Thyroid gland (tissue), 4 donors: ENCODE measurements around the gene ZNF423.

Experiments
- POLR2A ChIP-seq, 2 donors: fragments of 450-650 bp; IDR thresholded peaks; one replicate each; pipeline ENCODE4 v1.6.1; 2017; ENCODE audit warnings: antibody characterized with exemption in 2 of 2, mild to moderate bottlenecking in 2 of 2, moderate library complexity in 1 of 2
- TF ChIP-seq, protein P1 (sequence below), 6 experiments: fragments of 200-600 bp in 3 of 6; fragments of 450-650 bp in 3 of 6; sonication (generic) in 3 of 6; IDR thresholded peaks; one replicate each; pipeline ENCODE4 v1.5.1; 2016 to 2019; ENCODE audit warnings: antibody characterized with exemption in 6 of 6, mild to moderate bottlenecking in 2 of 6, inconsistent platforms in 1 of 6, moderate library complexity in 1 of 6

DNA sequence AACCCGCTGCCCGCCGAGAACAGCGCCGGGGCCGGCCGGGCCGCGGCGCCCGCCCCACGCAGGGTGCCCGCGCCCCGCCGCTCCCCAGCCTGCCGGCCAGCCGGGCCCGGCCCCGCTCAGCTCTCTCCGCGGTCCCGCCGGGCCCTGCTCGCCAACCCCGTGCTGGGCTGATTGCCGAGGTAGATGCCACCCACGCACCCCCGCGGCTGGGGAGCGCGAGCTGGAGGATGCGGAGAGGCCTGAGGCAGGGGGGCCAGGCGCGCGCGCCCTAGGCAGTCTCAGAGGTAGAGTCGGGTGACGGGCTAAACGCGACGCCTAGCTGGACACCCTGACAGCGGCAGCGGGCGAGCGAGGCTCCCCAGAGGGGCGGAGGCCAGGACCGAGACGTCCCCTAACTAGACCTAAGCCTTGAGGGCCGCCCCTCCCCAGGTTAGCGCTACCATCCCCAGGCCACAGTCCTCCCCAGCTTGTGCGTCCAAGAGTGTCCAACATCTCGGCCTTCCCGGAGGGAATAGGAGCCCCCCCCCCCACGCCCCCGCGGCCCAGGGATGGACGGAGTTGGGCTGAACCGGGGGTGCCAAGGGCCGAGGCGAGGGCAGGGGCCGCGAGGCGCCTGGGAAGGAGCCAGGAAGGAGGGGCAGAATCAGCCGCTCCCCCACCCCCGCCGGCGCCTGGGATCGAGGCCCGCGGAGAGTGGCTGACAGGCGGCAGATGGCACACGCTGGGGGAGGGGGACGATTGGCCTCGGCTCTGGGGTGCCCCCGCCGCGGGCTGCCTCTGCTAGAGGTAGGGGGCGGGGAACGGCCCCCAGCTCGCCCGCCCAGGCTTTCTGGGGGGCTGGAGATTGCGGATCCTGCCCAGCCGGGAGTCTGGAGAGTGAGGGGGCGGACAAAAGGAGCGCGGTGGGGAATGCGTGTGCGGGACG is 2.5 kb upstream of the ZNF423 start:
- TF ChIP-seq, protein P1, sequence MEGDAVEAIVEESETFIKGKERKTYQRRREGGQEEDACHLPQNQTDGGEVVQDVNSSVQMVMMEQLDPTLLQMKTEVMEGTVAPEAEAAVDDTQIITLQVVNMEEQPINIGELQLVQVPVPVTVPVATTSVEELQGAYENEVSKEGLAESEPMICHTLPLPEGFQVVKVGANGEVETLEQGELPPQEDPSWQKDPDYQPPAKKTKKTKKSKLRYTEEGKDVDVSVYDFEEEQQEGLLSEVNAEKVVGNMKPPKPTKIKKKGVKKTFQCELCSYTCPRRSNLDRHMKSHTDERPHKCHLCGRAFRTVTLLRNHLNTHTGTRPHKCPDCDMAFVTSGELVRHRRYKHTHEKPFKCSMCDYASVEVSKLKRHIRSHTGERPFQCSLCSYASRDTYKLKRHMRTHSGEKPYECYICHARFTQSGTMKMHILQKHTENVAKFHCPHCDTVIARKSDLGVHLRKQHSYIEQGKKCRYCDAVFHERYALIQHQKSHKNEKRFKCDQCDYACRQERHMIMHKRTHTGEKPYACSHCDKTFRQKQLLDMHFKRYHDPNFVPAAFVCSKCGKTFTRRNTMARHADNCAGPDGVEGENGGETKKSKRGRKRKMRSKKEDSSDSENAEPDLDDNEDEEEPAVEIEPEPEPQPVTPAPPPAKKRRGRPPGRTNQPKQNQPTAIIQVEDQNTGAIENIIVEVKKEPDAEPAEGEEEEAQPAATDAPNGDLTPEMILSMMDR (IDR thresholded peaks at IDR 0.05): no peak
- no peak for TF ChIP-seq POLR2A (IDR thresholded peaks at IDR 0.05)
